SK-N-SH (cell line): Measurements from ENCODE around the gene ARID1B. TPM values are rescaled to one million over a fixed set of nuclear protein-coding genes. Genes with fewer than 3 reads are reported as not detected.

ENCODE experiments used
- CTCF ChIA-PET: fragments of 300-600, 350-600 bp; formaldehyde crosslinking; extraction: SDS; loops from one replicate; lab custom pipeline; 2021; lab: Yijun Ruan, JAX
- POLR2A ChIA-PET: fragments of 350-600 bp; sonication (Branson Sonifier 250); formaldehyde crosslinking; extraction: SDS; loops from one replicate; lab custom pipeline; 2020; ENCODE audit warnings: antibody characterized with exemption, inconsistent platforms; lab: Yijun Ruan, JAX
- DNase-seq: peaks from one replicate; pipeline ENCODE4 v3.0.0; 2012
- H2AFZ ChIP-seq: fragments of 200-600 bp; sonication (generic); 2 replicates; pipeline ENCODE4 v1.8.1; 2016; ENCODE audit warnings: antibody characterized with exemption, mild to moderate bottlenecking, low read depth
- H3F3A ChIP-seq: fragments of 200-600 bp; sonication (generic); replicated peaks from 2 replicates; pipeline ENCODE3; 2016; ENCODE audit warnings: antibody characterized with exemption, mild to moderate bottlenecking; ENCODE audit not compliant: insufficient read depth
- H3K27ac ChIP-seq, 2 experiments: fragments of 200-500 bp in 1 of 2; fragments of 200-600 bp in 1 of 2; sonication (Bioruptor generic) in 1 of 2; sonication (generic), shearing (Covaris generic) in 1 of 2; 2 replicates each; pipeline versions ENCODE4 v1.5.1 to v1.6.1; 2014 to 2016; ENCODE audit warnings: low read depth in 2 of 2, inconsistent platforms in 1 of 2, low read length in 1 of 2, mild to moderate bottlenecking in 1 of 2, mixed read lengths in 1 of 2
- H3K27me3 ChIP-seq: fragments of 200-600 bp; sonication (generic), shearing (Covaris generic); 2 replicates; pipeline ENCODE4 v1.6.1; 2016; ENCODE audit warnings: mixed run types; ENCODE audit not compliant: insufficient read depth
- H3K36me3 ChIP-seq, 2 experiments: fragments of 200-500 bp in 1 of 2; fragments of 200-600 bp in 1 of 2; sonication (Bioruptor generic) in 1 of 2; sonication (generic) in 1 of 2; replicated peaks in 1 of 2; 2 replicates each; pipeline versions ENCODE3 to v1.5.1; 2014 to 2016; ENCODE audit warnings: low read length in 1 of 2, mild to moderate bottlenecking in 1 of 2; ENCODE audit not compliant: insufficient read depth in 2 of 2, control insufficient read depth in 1 of 2
- H3K4me1 ChIP-seq, 2 experiments: fragments of 200-500 bp in 1 of 2; fragments of 200-600 bp in 1 of 2; sonication (Bioruptor generic) in 1 of 2; sonication (generic), shearing (Covaris generic) in 1 of 2; 2 replicates each; pipeline versions ENCODE4 v1.5.1 to v1.6.1; 2014 to 2016; ENCODE audit warnings: low read depth in 1 of 2, low read length in 1 of 2, mixed run types in 1 of 2; ENCODE audit not compliant: insufficient read depth in 2 of 2, control insufficient read depth in 1 of 2
- H3K4me2 ChIP-seq: fragments of 200-600 bp; sonication (generic), shearing (Covaris generic); 2 replicates; pipeline ENCODE4 v1.6.1; 2017; ENCODE audit warnings: mixed run types
- H3K4me3 ChIP-seq, 2 experiments: fragments of 200-500 bp in 1 of 2; fragments of 200-600 bp in 1 of 2; sonication (Bioruptor generic) in 1 of 2; sonication (generic), shearing (Covaris generic) in 1 of 2; 2 replicates each; pipeline versions ENCODE4 v1.5.1 to v1.8.1; 2014 to 2016; ENCODE audit warnings: low read depth in 2 of 2, inconsistent platforms in 1 of 2, low read length in 1 of 2, mild to moderate bottlenecking in 1 of 2, mixed read lengths in 1 of 2, moderate library complexity in 1 of 2
- H3K79me2 ChIP-seq: fragments of 200-600 bp; sonication (generic); 2 replicates; pipeline ENCODE4 v1.8.1; 2017; ENCODE audit warnings: mild to moderate bottlenecking; ENCODE audit not compliant: insufficient read depth
- H3K9ac ChIP-seq: fragments of 200-600 bp; sonication (generic); 2 replicates; pipeline ENCODE4 v1.6.1; 2017; ENCODE audit warnings: mixed run types
- H3K9me2 ChIP-seq: fragments of 200-600 bp; sonication (generic); 2 replicates; pipeline ENCODE4 v1.6.1; 2017; ENCODE audit warnings: mixed run types
- H3K9me3 ChIP-seq: fragments of 200-600 bp; sonication (generic); 2 replicates; pipeline ENCODE4 v1.6.1; 2017; ENCODE audit warnings: mixed run types, mild to moderate bottlenecking, moderate library complexity
- H4K20me1 ChIP-seq: fragments of 200-600 bp; sonication (generic); 2 replicates; pipeline ENCODE4 v1.6.1; 2017; ENCODE audit warnings: mild to moderate bottlenecking, mixed run types; ENCODE audit not compliant: insufficient read depth
- EP300 ChIP-seq, 2 experiments: IDR thresholded peaks; 2 replicates each; pipeline versions ENCODE4 v1.4.0 to v1.6.1; 2012; ENCODE audit warnings: borderline replicate concordance in 1 of 2, low read depth in 1 of 2, low read length in 1 of 2
- EZH2phosphoT487 ChIP-seq: fragments of 200-600 bp; sonication (generic); IDR thresholded peaks from 2 replicates; pipeline ENCODE4 v1.6.1; 2017; ENCODE audit warnings: low read depth, mixed run types, mild to moderate bottlenecking, antibody characterized with exemption, moderate library complexity, borderline replicate concordance
- GABPA ChIP-seq: IDR thresholded peaks from 2 replicates; pipeline ENCODE4 v1.4.0; 2012; ENCODE audit warnings: low read depth, mild to moderate bottlenecking
- IRF3 ChIP-seq: fragments of 150-350 bp; IDR thresholded peaks from 2 replicates; pipeline ENCODE4 v1.6.1; 2016; ENCODE audit warnings: mild to moderate bottlenecking, low read depth, low read length
- JUND ChIP-seq: IDR thresholded peaks from 2 replicates; pipeline ENCODE4 v1.4.0; 2012
- MAX ChIP-seq: IDR thresholded peaks from 2 replicates; pipeline ENCODE4 v1.4.0; 2012; ENCODE audit warnings: low read depth
- MEF2A ChIP-seq: IDR thresholded peaks from 2 replicates; pipeline ENCODE4 v1.4.0; 2012; ENCODE audit warnings: low read depth, borderline replicate concordance
- NFIC ChIP-seq: IDR thresholded peaks from 2 replicates; pipeline ENCODE4 v1.4.0; 2012; ENCODE audit warnings: borderline replicate concordance
- NRF1 ChIP-seq: IDR thresholded peaks from 2 replicates; pipeline ENCODE4 v1.6.1; 2012; ENCODE audit warnings: low read depth, mild to moderate bottlenecking, low read length
- POLR2AphosphoS5 ChIP-seq: IDR thresholded peaks from 2 replicates; pipeline ENCODE4 v1.6.1; 2012; ENCODE audit warnings: low read depth, low read length
- RAD21 ChIP-seq: IDR thresholded peaks from 2 replicates; pipeline ENCODE4 v1.6.1; 2012; ENCODE audit warnings: mild to moderate bottlenecking, low read length
- REST ChIP-seq: IDR thresholded peaks from 2 replicates; pipeline ENCODE4 v1.6.1; 2012; ENCODE audit warnings: mild to moderate bottlenecking, low read depth, low read length, moderate library complexity
- TAF1 ChIP-seq: IDR thresholded peaks from 2 replicates; pipeline ENCODE4 v1.6.1; 2012; ENCODE audit warnings: low read depth, mild to moderate bottlenecking, low read length, moderate library complexity, borderline replicate concordance
- TCF12 ChIP-seq: IDR thresholded peaks from 2 replicates; pipeline ENCODE4 v1.4.0; 2012
- USF1 ChIP-seq: IDR thresholded peaks from 2 replicates; pipeline ENCODE4 v1.4.0; 2012; ENCODE audit warnings: low read depth, borderline replicate concordance
- USF2 ChIP-seq: fragments of 150-350 bp; IDR thresholded peaks from 2 replicates; pipeline ENCODE4 v1.6.1; 2017; ENCODE audit warnings: antibody characterized with exemption, low read length, low read depth, borderline replicate concordance
- WGBS: methylation state at CpG from one replicate; pipeline ENCODE4 v1.1.6; 2017; ENCODE audit warnings: low lambda C conversion rate; 5-methylcytosine and 5-hydroxymethylcytosine counted together
- polyA plus RNA-seq, 3 experiments: library from polyadenylated mRNA; depleted of rRNA; stranded (reverse); fragments of >200 nt; gene quantifications; 2 replicates each; pipeline ENCODE4 v1.2.3, GENCODE V29; 2012
- TF ChIP-seq, protein P1 (sequence below): IDR thresholded peaks from 2 replicates; pipeline ENCODE4 v1.4.0; 2012; ENCODE audit warnings: low read depth, borderline replicate concordance

Gene ARID1B
- polyA plus RNA-seq, 1 of the 3 experiments (the other 2 are of a cell fraction): 13.6 TPM

DNA sequence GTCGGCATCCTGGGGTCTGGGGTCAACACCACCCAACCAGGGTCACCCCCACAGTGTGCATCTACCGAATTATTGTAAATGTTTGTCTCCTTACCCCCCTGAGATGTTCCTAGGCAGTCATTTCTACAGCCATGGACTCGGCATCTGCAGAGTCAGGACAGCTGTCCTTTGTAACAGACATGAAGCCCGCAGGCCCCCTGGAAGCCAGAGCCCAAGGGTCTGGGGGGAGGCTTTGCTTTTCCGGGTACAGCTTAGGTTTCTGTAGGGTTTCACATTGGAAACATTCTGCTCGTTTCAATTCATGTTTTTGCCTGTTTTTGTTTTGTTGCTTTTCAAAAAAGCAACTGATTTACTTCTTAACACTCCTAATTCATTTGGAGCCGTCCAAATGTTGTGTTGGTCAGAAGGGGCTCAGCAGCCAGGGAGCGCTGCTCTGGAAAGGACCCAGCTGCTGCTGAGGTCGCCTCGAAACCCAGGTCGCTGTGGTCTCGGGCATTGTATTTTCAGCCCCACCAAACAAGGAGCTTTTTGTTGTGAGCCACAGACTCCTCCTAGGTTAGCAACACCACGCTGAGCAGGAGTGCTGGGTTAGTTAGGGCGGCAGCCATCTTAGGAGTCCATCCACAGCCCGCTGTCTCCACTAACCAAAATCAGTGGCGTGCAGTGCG lies 385.7 kb downstream of the ARID1B start:
- peak overlapping the region in 1 of 2 experiments; percentile 19; a peak in 1 of 4 replicates for H3K27ac ChIP-seq

More for the DNA sequence above, 385.7 kb downstream of the ARID1B start:
- CTCF ChIA-PET: interaction anchor here (1.3 to 2.1 kb wide), 2 partner anchors 22 to 336 kb away, joined by 3 to 7 read pairs; no protein-coding TSS in a partner anchor
- 92% methylated on average over 16 of the region's 17 CpGs for WGBS
- POLR2A ChIA-PET: no interaction called here
- Histone ChIP-seq H3K9me3 (no peaks in the 10 kb centered on the region), H3K4me2 (no peak overlapping the region), H3K27me3 (no peaks in the 10 kb centered on the region), H3K36me3 (peaks cover 6 to 25% of the 10 kb centered on the region in 2 experiments), H3K9ac (no peak overlapping the region), H3K79me2 (peaks cover 3% of the 10 kb centered on the region; the same call in 1 of the 2 replicates), H3K9me2 (no peaks in the 10 kb centered on the region), H3K4me3 (no peak overlapping the region), H3K4me1 (peaks cover 0 to 29% of the 10 kb centered on the region in 2 experiments; a peak in 2 of 4 replicates), H3F3A (no peaks in the 10 kb centered on the region), H4K20me1 (no peaks in the 10 kb centered on the region), H2AFZ (no peak overlapping the region)
- TF ChIP-seq USF1 (no peak), MAX (no peak), NRF1 (no peak), EZH2phosphoT487 (no peak), MEF2A (no peak), NFIC (no peak), GABPA (no peak), USF2 (no peak), REST (no peak), JUND (no peak), POLR2AphosphoS5 (no peak), RAD21 (no peak), TAF1 (no peak), TCF12 (no peak), IRF3 (no peak), EP300 (IDR thresholded peaks at IDR 0.05; ENCODE audit: borderline replicate concordance in 1 of 2, low read depth in 1 of 2, low read length in 1 of 2) (no peak)
- TF ChIP-seq, protein P1, sequence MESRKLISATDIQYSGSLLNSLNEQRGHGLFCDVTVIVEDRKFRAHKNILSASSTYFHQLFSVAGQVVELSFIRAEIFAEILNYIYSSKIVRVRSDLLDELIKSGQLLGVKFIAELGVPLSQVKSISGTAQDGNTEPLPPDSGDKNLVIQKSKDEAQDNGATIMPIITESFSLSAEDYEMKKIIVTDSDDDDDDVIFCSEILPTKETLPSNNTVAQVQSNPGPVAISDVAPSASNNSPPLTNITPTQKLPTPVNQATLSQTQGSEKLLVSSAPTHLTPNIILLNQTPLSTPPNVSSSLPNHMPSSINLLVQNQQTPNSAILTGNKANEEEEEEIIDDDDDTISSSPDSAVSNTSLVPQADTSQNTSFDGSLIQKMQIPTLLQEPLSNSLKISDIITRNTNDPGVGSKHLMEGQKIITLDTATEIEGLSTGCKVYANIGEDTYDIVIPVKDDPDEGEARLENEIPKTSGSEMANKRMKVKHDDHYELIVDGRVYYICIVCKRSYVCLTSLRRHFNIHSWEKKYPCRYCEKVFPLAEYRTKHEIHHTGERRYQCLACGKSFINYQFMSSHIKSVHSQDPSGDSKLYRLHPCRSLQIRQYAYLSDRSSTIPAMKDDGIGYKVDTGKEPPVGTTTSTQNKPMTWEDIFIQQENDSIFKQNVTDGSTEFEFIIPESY: no peak
- no peak for DNase-seq
